Suprapubic skin (tissue), 3 donors: ENCODE measurements around the gene CTXND1.

Source experiments
- POLR2A ChIP-seq, 2 donors: fragments of 450-650 bp; IDR thresholded peaks; one replicate each; pipeline ENCODE4 v1.6.1; 2017; ENCODE audit warnings: antibody characterized with exemption in 2 of 2, mild to moderate bottlenecking in 2 of 2, moderate library complexity in 2 of 2
- TF ChIP-seq, protein P1 (sequence below), 2 donors: fragments of 200-600 bp in 1 of 2; fragments of 450-650 bp in 1 of 2; sonication (generic) in 1 of 2; IDR thresholded peaks; one replicate each; pipeline ENCODE4 v1.5.1; 2016 to 2019; ENCODE audit warnings: antibody characterized with exemption in 2 of 2, mild to moderate bottlenecking in 1 of 2, moderate library complexity in 1 of 2

DNA sequence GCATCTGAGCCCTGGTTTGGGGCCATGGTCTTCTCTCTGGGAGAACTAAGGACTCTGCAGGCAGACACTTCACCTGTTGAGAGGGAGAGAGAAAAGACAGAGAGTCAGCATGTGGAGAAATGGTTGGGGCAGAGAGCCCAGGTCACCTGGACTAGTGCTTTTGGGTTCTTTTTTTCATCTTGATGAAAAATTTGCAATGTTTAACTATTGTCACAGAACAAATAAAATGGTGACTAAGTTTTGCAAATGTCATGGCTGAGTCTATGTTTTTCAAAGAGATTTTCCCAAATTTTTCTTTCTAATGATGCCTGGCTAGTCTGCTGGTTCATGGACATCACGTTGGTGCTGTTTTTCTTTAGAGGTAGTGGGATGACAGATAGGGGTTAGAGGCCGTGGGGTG is 81.4 kb downstream of the CTXND1 start:
- no peak for TF ChIP-seq POLR2A (IDR thresholded peaks at IDR 0.05)
- TF ChIP-seq, protein P1, sequence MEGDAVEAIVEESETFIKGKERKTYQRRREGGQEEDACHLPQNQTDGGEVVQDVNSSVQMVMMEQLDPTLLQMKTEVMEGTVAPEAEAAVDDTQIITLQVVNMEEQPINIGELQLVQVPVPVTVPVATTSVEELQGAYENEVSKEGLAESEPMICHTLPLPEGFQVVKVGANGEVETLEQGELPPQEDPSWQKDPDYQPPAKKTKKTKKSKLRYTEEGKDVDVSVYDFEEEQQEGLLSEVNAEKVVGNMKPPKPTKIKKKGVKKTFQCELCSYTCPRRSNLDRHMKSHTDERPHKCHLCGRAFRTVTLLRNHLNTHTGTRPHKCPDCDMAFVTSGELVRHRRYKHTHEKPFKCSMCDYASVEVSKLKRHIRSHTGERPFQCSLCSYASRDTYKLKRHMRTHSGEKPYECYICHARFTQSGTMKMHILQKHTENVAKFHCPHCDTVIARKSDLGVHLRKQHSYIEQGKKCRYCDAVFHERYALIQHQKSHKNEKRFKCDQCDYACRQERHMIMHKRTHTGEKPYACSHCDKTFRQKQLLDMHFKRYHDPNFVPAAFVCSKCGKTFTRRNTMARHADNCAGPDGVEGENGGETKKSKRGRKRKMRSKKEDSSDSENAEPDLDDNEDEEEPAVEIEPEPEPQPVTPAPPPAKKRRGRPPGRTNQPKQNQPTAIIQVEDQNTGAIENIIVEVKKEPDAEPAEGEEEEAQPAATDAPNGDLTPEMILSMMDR (IDR thresholded peaks at IDR 0.05), result no peak
